Loucy (cell line): ENCODE results near the gene TRERF1.

Experiments
- EZH2phosphoT487 ChIP-seq: fragments of 200-600 bp; IDR thresholded peaks from 2 replicates; pipeline ENCODE4 v1.6.1; 2018; ENCODE audit warnings: antibody characterized with exemption, mild to moderate bottlenecking, moderate library complexity, borderline replicate concordance
- TF ChIP-seq, protein P1 (sequence below): fragments of 200-600 bp; sonication (generic); conservative IDR thresholded peaks from 2 replicates; pipeline ENCODE4 v1.5.1; 2014; ENCODE audit warnings: mild to moderate bottlenecking, antibody characterized with exemption, low read length

DNA sequence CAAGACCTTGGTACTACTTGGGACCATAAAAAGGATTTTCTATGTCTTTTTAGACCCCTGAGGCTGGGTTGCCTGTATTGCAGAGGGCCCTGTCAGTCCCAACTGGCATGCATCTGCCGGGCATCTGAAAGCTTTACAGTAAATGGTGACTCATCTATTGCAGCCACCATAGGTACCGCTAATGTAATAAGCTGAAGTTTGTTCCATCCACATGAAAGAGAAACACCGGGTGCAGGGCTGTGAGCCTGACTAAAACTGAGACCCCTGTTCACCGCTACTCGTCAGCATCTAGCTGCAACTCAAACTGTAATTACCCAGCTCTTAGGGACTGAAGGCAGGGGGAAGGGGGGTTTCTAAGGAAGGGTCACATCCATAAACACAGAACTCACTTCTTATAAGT is 49.5 kb downstream of the TRERF1 start:
- TF ChIP-seq, protein P1, sequence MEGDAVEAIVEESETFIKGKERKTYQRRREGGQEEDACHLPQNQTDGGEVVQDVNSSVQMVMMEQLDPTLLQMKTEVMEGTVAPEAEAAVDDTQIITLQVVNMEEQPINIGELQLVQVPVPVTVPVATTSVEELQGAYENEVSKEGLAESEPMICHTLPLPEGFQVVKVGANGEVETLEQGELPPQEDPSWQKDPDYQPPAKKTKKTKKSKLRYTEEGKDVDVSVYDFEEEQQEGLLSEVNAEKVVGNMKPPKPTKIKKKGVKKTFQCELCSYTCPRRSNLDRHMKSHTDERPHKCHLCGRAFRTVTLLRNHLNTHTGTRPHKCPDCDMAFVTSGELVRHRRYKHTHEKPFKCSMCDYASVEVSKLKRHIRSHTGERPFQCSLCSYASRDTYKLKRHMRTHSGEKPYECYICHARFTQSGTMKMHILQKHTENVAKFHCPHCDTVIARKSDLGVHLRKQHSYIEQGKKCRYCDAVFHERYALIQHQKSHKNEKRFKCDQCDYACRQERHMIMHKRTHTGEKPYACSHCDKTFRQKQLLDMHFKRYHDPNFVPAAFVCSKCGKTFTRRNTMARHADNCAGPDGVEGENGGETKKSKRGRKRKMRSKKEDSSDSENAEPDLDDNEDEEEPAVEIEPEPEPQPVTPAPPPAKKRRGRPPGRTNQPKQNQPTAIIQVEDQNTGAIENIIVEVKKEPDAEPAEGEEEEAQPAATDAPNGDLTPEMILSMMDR: no peak
- TF ChIP-seq EZH2phosphoT487: no peak
